HepG2 (cell line): ENCODE data around the gene DHRS11. TPM values are rescaled to one million over a fixed set of nuclear protein-coding genes. Genes with fewer than 3 reads are reported as not detected.

Experiments
- ATM ChIP-seq: fragments of 450-650 bp; IDR thresholded peaks from 2 replicates; pipeline ENCODE4 v1.7.1; 2017; ENCODE audit warnings: mild to moderate bottlenecking, borderline replicate concordance
- BRD4 ChIP-seq: sonication (generic); formaldehyde crosslinking; IDR thresholded peaks from 2 replicates; pipeline ENCODE4 v1.4.0; 2020; ENCODE audit warnings: missing genetic modification reagents
- ELF3 ChIP-seq: IDR thresholded peaks from 2 replicates; pipeline ENCODE4 v1.6.1; 2016; ENCODE audit warnings: missing genetic modification reagents, missing compliant biosample characterization
- GATAD2A ChIP-seq: IDR thresholded peaks from 2 replicates; pipeline ENCODE4 v1.6.1; 2016
- KDM3A ChIP-seq: IDR thresholded peaks from 2 replicates; pipeline ENCODE4 v1.6.1; 2018; ENCODE audit warnings: low read depth, missing compliant biosample characterization
- KLF16 ChIP-seq, 2 experiments: sonication (generic) in 1 of 2; formaldehyde crosslinking in 1 of 2; IDR thresholded peaks; 2 replicates each; pipeline versions ENCODE4 v1.6.1 to v1.8.0; 2016 to 2023; ENCODE audit warnings: missing genetic modification reagents in 2 of 2, missing compliant biosample characterization in 1 of 2
- MED13 ChIP-seq: sonication (generic); formaldehyde crosslinking; IDR thresholded peaks from 2 replicates; pipeline ENCODE4 v1.5.0; 2020; ENCODE audit warnings: missing genetic modification reagents
- MEIS1 ChIP-seq: sonication (generic); formaldehyde crosslinking; IDR thresholded peaks from 2 replicates; pipeline ENCODE4 v1.9.0; 2021; ENCODE audit warnings: mild to moderate bottlenecking, missing genetic modification reagents, moderate library complexity, borderline replicate concordance
- NBN ChIP-seq: fragments of 450-650 bp; conservative IDR thresholded peaks from 2 replicates; pipeline ENCODE4 v1.6.1; 2017
- POGZ ChIP-seq: sonication (generic); formaldehyde crosslinking; IDR thresholded peaks from 2 replicates; pipeline ENCODE4 v1.4.0; 2020; ENCODE audit warnings: mild to moderate bottlenecking, missing genetic modification reagents
- RBAK ChIP-seq: sonication (generic); formaldehyde crosslinking; IDR thresholded peaks from 2 replicates; pipeline ENCODE4 v1.5.1; 2020; ENCODE audit warnings: mild to moderate bottlenecking, missing genetic modification reagents
- TEAD2 ChIP-seq: sonication (generic); formaldehyde crosslinking; IDR thresholded peaks from 2 replicates; pipeline ENCODE4 v1.9.0; 2021; ENCODE audit warnings: missing genetic modification reagents
- ZNF251 ChIP-seq: sonication (generic); formaldehyde crosslinking; IDR thresholded peaks from 2 replicates; pipeline ENCODE4 v1.9.0; 2021; ENCODE audit warnings: mild to moderate bottlenecking, missing genetic modification reagents
- ZNF350 ChIP-seq: sonication (generic); formaldehyde crosslinking; IDR thresholded peaks from 2 replicates; pipeline ENCODE4 v1.4.0; 2020; ENCODE audit warnings: mild to moderate bottlenecking, low read depth, missing genetic modification reagents, borderline replicate concordance
- ZNF773 ChIP-seq: sonication (generic); formaldehyde crosslinking; IDR thresholded peaks from 2 replicates; pipeline ENCODE4 v1.4.0; 2020; ENCODE audit warnings: missing genetic modification reagents, borderline replicate concordance
- ZNF780A ChIP-seq: sonication (generic); formaldehyde crosslinking; IDR thresholded peaks from 2 replicates; pipeline ENCODE4 v1.8.0; 2022; ENCODE audit warnings: mild to moderate bottlenecking, missing genetic modification reagents, moderate library complexity
- ZSCAN21 ChIP-seq: sonication (generic); formaldehyde crosslinking; IDR thresholded peaks from 2 replicates; pipeline ENCODE4 v1.8.0; 2022; ENCODE audit warnings: mild to moderate bottlenecking, missing genetic modification reagents, moderate library complexity, borderline replicate concordance
- polyA plus RNA-seq, 8 experiments: library from polyadenylated mRNA; depleted of rRNA in 3 of 8; stranded (reverse) in 7 of 8; unstranded in 1 of 8; fragments of >200 nt; fragmentation: Illumina TruSeq in 4 of 8; extraction: Trizol in 4 of 8; gene quantifications; 2 replicates each; pipeline versions ENCODE4 v1.2.1 to v1.2.3, GENCODE V29; 2011 to 2016; ENCODE audit warnings: low read depth in 4 of 8, missing spikeins in 1 of 8, mixed read lengths in 1 of 8; ENCODE audit not compliant: insufficient read depth in 1 of 8
- total RNA-seq, 5 experiments: library from RNA; depleted of rRNA; stranded (reverse); fragments of >200 nt; fragmentation: Illumina TruSeq; extraction: Trizol; gene quantifications; 2 replicates each; pipeline ENCODE4 v1.2.3, GENCODE V29; 2016; ENCODE audit warnings: low read depth in 1 of 5
- TF ChIP-seq, protein P1 (sequence below): sonication (generic); formaldehyde crosslinking; IDR thresholded peaks from 2 replicates; pipeline ENCODE4 v1.5.1; 2020; ENCODE audit warnings: mild to moderate bottlenecking, missing genetic modification reagents, moderate library complexity
- TF ChIP-seq, protein P2 (sequence below): sonication (generic); formaldehyde crosslinking; conservative IDR thresholded peaks from 2 replicates; pipeline ENCODE4 v1.8.0; 2022; ENCODE audit warnings: low read depth, missing genetic modification reagents
- TF ChIP-seq, protein P3 (sequence below): IDR thresholded peaks from 2 replicates; pipeline ENCODE4 v1.6.1; 2012; ENCODE audit warnings: inconsistent platforms
- TF ChIP-seq, protein P4 (sequence below): sonication (generic); formaldehyde crosslinking; IDR thresholded peaks from 2 replicates; pipeline ENCODE4 v1.4.0; 2020; ENCODE audit warnings: missing genetic modification reagents, borderline replicate concordance
- TF ChIP-seq, protein P5 (sequence below): sonication (generic); formaldehyde crosslinking; IDR thresholded peaks from 2 replicates; pipeline ENCODE4 v1.4.0; 2020; ENCODE audit warnings: mild to moderate bottlenecking, missing genetic modification reagents

Gene DHRS11
- total and polyA plus RNA-seq, 2 of the 13 experiments (the other 11 are each of a cell fraction or from before 2014, with no cell fraction given) = 28.4 to 41.9 TPM

DNA sequence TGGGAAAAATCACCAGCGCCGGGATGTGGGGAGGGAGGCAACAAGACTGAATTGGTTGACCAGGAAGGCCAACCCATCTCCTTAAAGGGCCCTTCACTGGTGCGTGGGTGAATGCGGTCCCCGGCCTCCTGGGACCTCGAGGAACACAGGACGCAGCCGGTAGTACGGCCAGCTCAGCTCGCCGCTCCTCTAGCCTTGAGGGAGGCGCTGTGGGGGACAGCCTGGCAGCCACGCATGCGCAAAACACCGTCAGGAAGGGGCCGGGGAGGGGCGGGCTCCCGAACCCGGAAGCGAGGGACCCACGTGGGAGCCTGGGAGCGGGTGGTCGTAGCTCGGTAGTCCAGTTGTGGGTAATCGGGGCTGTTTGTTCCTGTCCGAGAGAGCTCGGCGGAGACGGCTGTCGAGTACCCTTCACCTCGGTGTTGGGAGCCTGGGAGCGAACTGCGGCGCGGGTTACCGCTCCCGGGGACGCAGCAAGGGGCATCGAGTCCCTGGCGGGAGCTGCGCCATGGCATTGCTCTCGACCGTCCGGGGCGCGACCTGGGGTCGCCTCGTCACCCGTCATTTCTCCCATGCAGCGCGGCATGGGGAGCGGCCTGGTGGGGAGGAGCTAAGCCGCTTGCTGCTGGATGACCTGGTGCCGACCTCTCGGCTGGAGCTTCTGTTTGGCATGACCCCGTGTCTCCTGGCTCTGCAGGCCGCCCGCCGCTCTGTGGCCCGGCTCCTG is 9.8 kb downstream of the DHRS11 start, which contains the start of gene MRM1 (continued):
- TF ChIP-seq, protein P1, sequence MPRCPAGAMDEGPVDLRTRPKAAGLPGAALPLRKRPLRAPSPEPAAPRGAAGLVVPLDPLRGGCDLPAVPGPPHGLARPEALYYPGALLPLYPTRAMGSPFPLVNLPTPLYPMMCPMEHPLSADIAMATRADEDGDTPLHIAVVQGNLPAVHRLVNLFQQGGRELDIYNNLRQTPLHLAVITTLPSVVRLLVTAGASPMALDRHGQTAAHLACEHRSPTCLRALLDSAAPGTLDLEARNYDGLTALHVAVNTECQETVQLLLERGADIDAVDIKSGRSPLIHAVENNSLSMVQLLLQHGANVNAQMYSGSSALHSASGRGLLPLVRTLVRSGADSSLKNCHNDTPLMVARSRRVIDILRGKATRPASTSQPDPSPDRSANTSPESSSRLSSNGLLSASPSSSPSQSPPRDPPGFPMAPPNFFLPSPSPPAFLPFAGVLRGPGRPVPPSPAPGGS (CRISPR knock-in tag) = peak; percentile 56; the same call in 1 of the 2 replicates
- TF ChIP-seq ZNF780A = no peak; the same call in 1 of the 2 replicates
- peak; percentile 63; the same call in 1 of the 2 replicates for TF ChIP-seq MED13 (CRISPR knock-in tag)
- TF ChIP-seq ZNF251 (CRISPR knock-in tag) = 0 out of 2 replicates have a peak, but pooled peaks have one; percentile 84
- TF ChIP-seq, protein P2, sequence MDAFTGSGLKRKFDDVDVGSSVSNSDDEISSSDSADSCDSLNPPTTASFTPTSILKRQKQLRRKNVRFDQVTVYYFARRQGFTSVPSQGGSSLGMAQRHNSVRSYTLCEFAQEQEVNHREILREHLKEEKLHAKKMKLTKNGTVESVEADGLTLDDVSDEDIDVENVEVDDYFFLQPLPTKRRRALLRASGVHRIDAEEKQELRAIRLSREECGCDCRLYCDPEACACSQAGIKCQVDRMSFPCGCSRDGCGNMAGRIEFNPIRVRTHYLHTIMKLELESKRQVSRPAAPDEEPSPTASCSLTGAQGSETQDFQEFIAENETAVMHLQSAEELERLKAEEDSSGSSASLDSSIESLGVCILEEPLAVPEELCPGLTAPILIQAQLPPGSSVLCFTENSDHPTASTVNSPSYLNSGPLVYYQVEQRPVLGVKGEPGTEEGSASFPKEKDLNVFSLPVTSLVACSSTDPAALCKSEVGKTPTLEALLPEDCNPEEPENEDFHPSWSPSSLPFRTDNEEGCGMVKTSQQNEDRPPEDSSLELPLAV (CRISPR knock-in tag) = no peak
- peak; percentile 38; the same call in 1 of the 2 replicates for TF ChIP-seq RBAK (CRISPR knock-in tag)
- peak; percentile 13; the same call in 1 of the 2 replicates for TF ChIP-seq ZSCAN21 (CRISPR knock-in tag)
- TF ChIP-seq, protein P3, sequence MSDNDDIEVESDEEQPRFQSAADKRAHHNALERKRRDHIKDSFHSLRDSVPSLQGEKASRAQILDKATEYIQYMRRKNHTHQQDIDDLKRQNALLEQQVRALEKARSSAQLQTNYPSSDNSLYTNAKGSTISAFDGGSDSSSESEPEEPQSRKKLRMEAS = peak; percentile 96
- TF ChIP-seq, protein P4, sequence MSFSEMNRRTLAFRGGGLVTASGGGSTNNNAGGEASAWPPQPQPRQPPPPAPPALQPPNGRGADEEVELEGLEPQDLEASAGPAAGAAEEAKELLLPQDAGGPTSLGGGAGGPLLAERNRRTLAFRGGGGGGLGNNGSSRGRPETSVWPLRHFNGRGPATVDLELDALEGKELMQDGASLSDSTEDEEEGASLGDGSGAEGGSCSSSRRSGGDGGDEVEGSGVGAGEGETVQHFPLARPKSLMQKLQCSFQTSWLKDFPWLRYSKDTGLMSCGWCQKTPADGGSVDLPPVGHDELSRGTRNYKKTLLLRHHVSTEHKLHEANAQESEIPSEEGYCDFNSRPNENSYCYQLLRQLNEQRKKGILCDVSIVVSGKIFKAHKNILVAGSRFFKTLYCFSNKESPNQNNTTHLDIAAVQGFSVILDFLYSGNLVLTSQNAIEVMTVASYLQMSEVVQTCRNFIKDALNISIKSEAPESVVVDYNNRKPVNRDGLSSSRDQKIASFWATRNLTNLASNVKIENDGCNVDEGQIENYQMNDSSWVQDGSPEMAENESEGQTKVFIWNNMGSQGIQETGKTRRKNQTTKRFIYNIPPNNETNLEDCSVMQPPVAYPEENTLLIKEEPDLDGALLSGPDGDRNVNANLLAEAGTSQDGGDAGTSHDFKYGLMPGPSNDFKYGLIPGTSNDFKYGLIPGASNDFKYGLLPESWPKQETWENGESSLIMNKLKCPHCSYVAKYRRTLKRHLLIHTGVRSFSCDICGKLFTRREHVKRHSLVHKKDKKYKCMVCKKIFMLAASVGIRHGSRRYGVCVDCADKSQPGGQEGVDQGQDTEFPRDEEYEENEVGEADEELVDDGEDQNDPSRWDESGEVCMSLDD (CRISPR knock-in tag) = 0 out of 2 replicates have a peak, but pooled peaks have one; percentile 38
- peak; percentile 22; the same call in 1 of the 2 replicates for TF ChIP-seq KDM3A
- TF ChIP-seq, protein P5, sequence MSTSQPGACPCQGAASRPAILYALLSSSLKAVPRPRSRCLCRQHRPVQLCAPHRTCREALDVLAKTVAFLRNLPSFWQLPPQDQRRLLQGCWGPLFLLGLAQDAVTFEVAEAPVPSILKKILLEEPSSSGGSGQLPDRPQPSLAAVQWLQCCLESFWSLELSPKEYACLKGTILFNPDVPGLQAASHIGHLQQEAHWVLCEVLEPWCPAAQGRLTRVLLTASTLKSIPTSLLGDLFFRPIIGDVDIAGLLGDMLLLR (CRISPR knock-in tag) = peak; percentile 97; the same call in 1 of the 2 replicates
- peak; percentile 74; the same call in 1 of the 2 replicates for TF ChIP-seq MEIS1 (CRISPR knock-in tag)
- TF ChIP-seq ATM = no peak
- TF ChIP-seq ELF3 = peak; percentile 77
- peak in 1 of 2 experiments; percentile 52; a peak in 1 of 4 replicates for TF ChIP-seq KLF16 (CRISPR knock-in tag; IDR thresholded peaks at IDR 0.05)
- TF ChIP-seq TEAD2 (CRISPR knock-in tag) = no peak
- peak; percentile 44; the same call in 1 of the 2 replicates for TF ChIP-seq GATAD2A
- no peak for TF ChIP-seq POGZ (CRISPR knock-in tag)
- no peak for TF ChIP-seq ZNF773
- peak; percentile 44; the same call in 1 of the 2 replicates for TF ChIP-seq ZNF350 (CRISPR knock-in tag)
- no peak for TF ChIP-seq NBN
- TF ChIP-seq BRD4 (CRISPR knock-in tag) = peak; percentile 68
